HG03378 (cell line): Measurements from ENCODE around the gene COA5.
"Not testable (repeated sequence)": the region's sequence is repeated elsewhere in the genome, so short reads cannot be mapped to it uniquely, and the experiment has no call there.

Source experiments
- ATAC-seq: cut with Tn5 transposase; IDR thresholded peaks from one replicate; pipeline ENCODE4 v1.9.1; 2021; ENCODE audit warnings: mild to moderate bottlenecking, moderate library complexity; ENCODE audit not compliant: unreplicated experiment

Gene COA5

GRCh38 chr2:98607104-98607503, 1.2 kb downstream of the COA5 start:
- ATAC-seq: no peak

- ATAC-seq: no peak
Measured at GRCh38 chr2:98606431-98606830, 1.9 kb downstream of the COA5 start.

- no peak for ATAC-seq
Measured at GRCh38 chr2:98605076-98605475, 3.2 kb downstream of the COA5 start.

- ATAC-seq: no peak
Measured at GRCh38 chr2:98604547-98604946, 3.8 kb downstream of the COA5 start.

GRCh38 chr2:98601532-98602132, 6.7 kb downstream of the COA5 start:
- ATAC-seq: no peak

- no peak for ATAC-seq
Measured at GRCh38 chr2:98598781-98599428, 9.4 kb downstream of the COA5 start.

- not testable (repeated sequence) for ATAC-seq
Measured at GRCh38 chr2:98594665-98595064, 13.6 kb downstream of the COA5 start.

GRCh38 chr2:98592565-98592964, 15.7 kb downstream of the COA5 start:
- ATAC-seq: no peak

- ATAC-seq: no peak
Measured at GRCh38 chr2:98589489-98589888, 18.8 kb downstream of the COA5 start.

- no peak for ATAC-seq
Measured at GRCh38 chr2:98588880-98589431, 19.4 kb downstream of the COA5 start.

- ATAC-seq: no peak
Measured at GRCh38 chr2:98586551-98587140, 21.7 kb downstream of the COA5 start.

- ATAC-seq: no peak
Measured at GRCh38 chr2:98585386-98585785, 22.9 kb downstream of the COA5 start.

- no peak for ATAC-seq
Measured at GRCh38 chr2:98583816-98584618, 24.3 kb downstream of the COA5 start.

GRCh38 chr2:98583276-98583675, 25.0 kb downstream of the COA5 start:
- no peak for ATAC-seq

GRCh38 chr2:98582523-98582922, 25.8 kb downstream of the COA5 start:
- no peak for ATAC-seq

GRCh38 chr2:98580656-98581284, 27.5 kb downstream of the COA5 start:
- no peak for ATAC-seq

GRCh38 chr2:98579926-98580325, 28.4 kb downstream of the COA5 start:
- no peak for ATAC-seq

- ATAC-seq: no peak
Measured at GRCh38 chr2:98578231-98578630, 30.1 kb downstream of the COA5 start.

- no peak for ATAC-seq
Measured at GRCh38 chr2:98577313-98577712, 31.0 kb downstream of the COA5 start.

GRCh38 chr2:98576666-98577312, 31.5 kb downstream of the COA5 start:
- no peak for ATAC-seq
